Ishikawa (cell line): ENCODE measurements around the gene EGFL7.

Experiments
- CEBPB ChIP-seq: IDR thresholded peaks from 2 replicates; pipeline ENCODE4 v1.6.1; 2012
- CREB1 ChIP-seq: IDR thresholded peaks from 2 replicates; pipeline ENCODE4 v1.6.1; 2012; ENCODE audit warnings: low read depth
- EGR1 ChIP-seq: IDR thresholded peaks from 2 replicates; pipeline ENCODE4 v1.6.1; 2012
- EP300 ChIP-seq: IDR thresholded peaks from 2 replicates; pipeline ENCODE4 v1.6.1; 2012; ENCODE audit warnings: borderline replicate concordance
- MAX ChIP-seq: IDR thresholded peaks from 2 replicates; pipeline ENCODE4 v1.6.1; 2012
- NFIC ChIP-seq: IDR thresholded peaks from 2 replicates; pipeline ENCODE4 v1.6.1; 2012
- RAD21 ChIP-seq: IDR thresholded peaks from 2 replicates; pipeline ENCODE4 v1.6.1; 2012; ENCODE audit warnings: low read depth
- TAF1 ChIP-seq: IDR thresholded peaks from 2 replicates; pipeline ENCODE4 v1.6.1; 2012; ENCODE audit warnings: low read depth, mild to moderate bottlenecking
- TCF12 ChIP-seq: IDR thresholded peaks from 2 replicates; pipeline ENCODE4 v1.6.1; 2012; ENCODE audit warnings: low read depth
- TEAD4 ChIP-seq: IDR thresholded peaks from 2 replicates; pipeline ENCODE4 v1.6.1; 2012
- YY1 ChIP-seq: IDR thresholded peaks from 2 replicates; pipeline ENCODE4 v1.6.1; 2012; ENCODE audit warnings: low read depth
- TF ChIP-seq, protein P1 (sequence below): IDR thresholded peaks from 2 replicates; pipeline ENCODE4 v1.6.1; 2012; ENCODE audit warnings: low read depth, mild to moderate bottlenecking
- TF ChIP-seq, protein P2 (sequence below): IDR thresholded peaks from 2 replicates; pipeline ENCODE4 v1.6.1; 2012

DNA sequence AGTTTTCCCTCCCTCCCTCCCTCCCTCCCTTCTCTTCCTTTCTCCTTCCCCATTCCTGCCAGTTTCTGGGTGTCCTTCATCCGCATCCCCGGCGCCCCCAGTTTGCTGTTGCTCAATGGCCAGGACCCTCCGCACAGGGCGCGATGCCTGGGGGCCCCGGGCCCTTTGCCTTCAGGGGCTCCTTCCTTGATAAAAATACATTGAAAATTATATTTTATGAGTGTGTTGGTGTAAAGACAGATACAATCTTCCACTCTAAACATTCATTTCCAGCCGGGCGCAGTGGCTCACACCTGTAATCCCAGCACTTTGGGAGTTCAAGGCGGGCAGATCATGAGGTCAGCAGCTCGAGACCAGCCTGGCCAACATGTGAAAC lies 32.1 kb downstream of the EGFL7 start:
- TF ChIP-seq EP300 (no peak), TAF1 (no peak), TCF12 (no peak), MAX (no peak), YY1 (no peak), NFIC (no peak), CEBPB (no peak), CREB1 (no peak), RAD21 (no peak), EGR1 (no peak), TEAD4 (no peak)
- TF ChIP-seq, protein P1, sequence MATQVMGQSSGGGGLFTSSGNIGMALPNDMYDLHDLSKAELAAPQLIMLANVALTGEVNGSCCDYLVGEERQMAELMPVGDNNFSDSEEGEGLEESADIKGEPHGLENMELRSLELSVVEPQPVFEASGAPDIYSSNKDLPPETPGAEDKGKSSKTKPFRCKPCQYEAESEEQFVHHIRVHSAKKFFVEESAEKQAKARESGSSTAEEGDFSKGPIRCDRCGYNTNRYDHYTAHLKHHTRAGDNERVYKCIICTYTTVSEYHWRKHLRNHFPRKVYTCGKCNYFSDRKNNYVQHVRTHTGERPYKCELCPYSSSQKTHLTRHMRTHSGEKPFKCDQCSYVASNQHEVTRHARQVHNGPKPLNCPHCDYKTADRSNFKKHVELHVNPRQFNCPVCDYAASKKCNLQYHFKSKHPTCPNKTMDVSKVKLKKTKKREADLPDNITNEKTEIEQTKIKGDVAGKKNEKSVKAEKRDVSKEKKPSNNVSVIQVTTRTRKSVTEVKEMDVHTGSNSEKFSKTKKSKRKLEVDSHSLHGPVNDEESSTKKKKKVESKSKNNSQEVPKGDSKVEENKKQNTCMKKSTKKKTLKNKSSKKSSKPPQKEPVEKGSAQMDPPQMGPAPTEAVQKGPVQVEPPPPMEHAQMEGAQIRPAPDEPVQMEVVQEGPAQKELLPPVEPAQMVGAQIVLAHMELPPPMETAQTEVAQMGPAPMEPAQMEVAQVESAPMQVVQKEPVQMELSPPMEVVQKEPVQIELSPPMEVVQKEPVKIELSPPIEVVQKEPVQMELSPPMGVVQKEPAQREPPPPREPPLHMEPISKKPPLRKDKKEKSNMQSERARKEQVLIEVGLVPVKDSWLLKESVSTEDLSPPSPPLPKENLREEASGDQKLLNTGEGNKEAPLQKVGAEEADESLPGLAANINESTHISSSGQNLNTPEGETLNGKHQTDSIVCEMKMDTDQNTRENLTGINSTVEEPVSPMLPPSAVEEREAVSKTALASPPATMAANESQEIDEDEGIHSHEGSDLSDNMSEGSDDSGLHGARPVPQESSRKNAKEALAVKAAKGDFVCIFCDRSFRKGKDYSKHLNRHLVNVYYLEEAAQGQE = no peak
- TF ChIP-seq, protein P2, sequence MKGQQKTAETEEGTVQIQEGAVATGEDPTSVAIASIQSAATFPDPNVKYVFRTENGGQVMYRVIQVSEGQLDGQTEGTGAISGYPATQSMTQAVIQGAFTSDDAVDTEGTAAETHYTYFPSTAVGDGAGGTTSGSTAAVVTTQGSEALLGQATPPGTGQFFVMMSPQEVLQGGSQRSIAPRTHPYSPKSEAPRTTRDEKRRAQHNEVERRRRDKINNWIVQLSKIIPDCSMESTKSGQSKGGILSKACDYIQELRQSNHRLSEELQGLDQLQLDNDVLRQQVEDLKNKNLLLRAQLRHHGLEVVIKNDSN = no peak
